Left lung (tissue), 10 donors: ENCODE data around the gene EVA1A. TPM values are rescaled to one million over a fixed set of nuclear protein-coding genes. Genes with fewer than 3 reads are reported as not detected.

Experiments used
- ATAC-seq: fragments of 200-7000 bp; cut with Tn5 transposase; one replicate; pipeline ENCODE4 v1.9.1; 2020; ENCODE audit warnings: moderate library complexity
- DNase-seq, 4 donors: peaks; one replicate each; pipeline ENCODE4 v3.0.0-alpha.2; 2013 to 2020
- H3K27ac ChIP-seq, 2 donors: fragments of 200-600 bp; sonication (generic) in 1 of 2; one replicate each; pipeline versions ENCODE4 v1.5.0 to v1.8.0; 2020 to 2021
- H3K27me3 ChIP-seq, 2 donors: fragments of 200-600 bp; sonication (generic) in 1 of 2; one replicate each; pipeline versions ENCODE4 v1.5.0 to v1.8.0; 2020 to 2021
- H3K36me3 ChIP-seq, 2 donors: fragments of 200-600 bp; sonication (generic) in 1 of 2; one replicate each; pipeline versions ENCODE4 v1.5.0 to v1.8.0; 2020 to 2021
- H3K4me1 ChIP-seq, 2 donors: fragments of 200-600 bp; one replicate each; pipeline ENCODE4 v1.8.0; 2021
- H3K4me3 ChIP-seq, 2 donors: fragments of 200-600 bp; sonication (generic) in 1 of 2; one replicate each; pipeline versions ENCODE4 v1.5.0 to v1.8.0; 2020 to 2021; ENCODE audit warnings: mild to moderate bottlenecking in 1 of 2
- H3K9me3 ChIP-seq, 2 donors: fragments of 200-600 bp; sonication (generic) in 1 of 2; one replicate each; pipeline versions ENCODE4 v1.5.0 to v1.8.0; 2020 to 2021
- intact Hi-C, 2 donors: fragments of 100-400 bp; cut with DNase I; formaldehyde crosslinking; loops; one replicate each; pipeline versions ENCODE4 v1.11.2 to v1.14.2; 2022
- polyA plus RNA-seq, 6 donors: library from polyadenylated mRNA; unstranded; fragments of 120-200 nt; gene quantifications; one replicate each; pipeline ENCODE4 v1.2.1, GENCODE V29; 2013; ENCODE audit not compliant: insufficient read length in 6 of 6
- total RNA-seq, 2 donors: library from RNA; stranded (reverse); fragmentation: NEBNext Ultra II Directional; extraction: Animal tissue kit (Norgen Biotek cat#: 25700); gene quantifications; one replicate each; pipeline ENCODE4 v1.2.1, GENCODE V29; 2021
- TF ChIP-seq, protein P1 (sequence below), 2 donors: fragments of 200-600 bp; sonication (generic) in 1 of 2; IDR thresholded peaks; one replicate each; pipeline versions ENCODE4 v1.5.0 to v1.8.0; 2021; ENCODE audit warnings: antibody characterized with exemption in 2 of 2
- donor health status: DM: no; HTN: yes; CAD: no.
- donor health status: DM: no; HTN: no; CAD: no.

The EVA1A gene
- total and polyA plus RNA-seq, 8 donors = 23.2 to 54.7 (median 34.2) TPM

DNA sequence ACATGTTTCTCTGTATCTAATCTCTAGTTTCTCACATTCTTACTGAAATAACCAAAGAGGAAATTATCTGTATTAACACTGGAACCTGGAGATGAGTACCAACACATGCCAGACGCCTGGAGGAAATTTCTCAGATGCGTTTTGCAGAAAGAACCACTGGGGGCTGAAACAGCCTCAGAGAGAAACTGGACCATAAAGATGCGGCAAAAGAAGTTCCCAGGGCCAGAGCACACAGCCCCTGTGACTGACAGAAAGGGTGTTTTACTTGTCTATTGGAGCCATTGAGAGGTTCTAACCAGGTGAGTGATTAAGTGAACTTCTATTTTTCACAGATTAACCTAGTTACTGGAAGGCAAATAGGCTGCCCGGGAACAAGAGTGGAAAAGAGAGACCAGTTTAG, 103.9 kb downstream of the EVA1A start:
- intact Hi-C loops = no loop called here
- ATAC-seq = no peak
- no peak for DNase-seq
- TF ChIP-seq, protein P1, sequence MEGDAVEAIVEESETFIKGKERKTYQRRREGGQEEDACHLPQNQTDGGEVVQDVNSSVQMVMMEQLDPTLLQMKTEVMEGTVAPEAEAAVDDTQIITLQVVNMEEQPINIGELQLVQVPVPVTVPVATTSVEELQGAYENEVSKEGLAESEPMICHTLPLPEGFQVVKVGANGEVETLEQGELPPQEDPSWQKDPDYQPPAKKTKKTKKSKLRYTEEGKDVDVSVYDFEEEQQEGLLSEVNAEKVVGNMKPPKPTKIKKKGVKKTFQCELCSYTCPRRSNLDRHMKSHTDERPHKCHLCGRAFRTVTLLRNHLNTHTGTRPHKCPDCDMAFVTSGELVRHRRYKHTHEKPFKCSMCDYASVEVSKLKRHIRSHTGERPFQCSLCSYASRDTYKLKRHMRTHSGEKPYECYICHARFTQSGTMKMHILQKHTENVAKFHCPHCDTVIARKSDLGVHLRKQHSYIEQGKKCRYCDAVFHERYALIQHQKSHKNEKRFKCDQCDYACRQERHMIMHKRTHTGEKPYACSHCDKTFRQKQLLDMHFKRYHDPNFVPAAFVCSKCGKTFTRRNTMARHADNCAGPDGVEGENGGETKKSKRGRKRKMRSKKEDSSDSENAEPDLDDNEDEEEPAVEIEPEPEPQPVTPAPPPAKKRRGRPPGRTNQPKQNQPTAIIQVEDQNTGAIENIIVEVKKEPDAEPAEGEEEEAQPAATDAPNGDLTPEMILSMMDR (IDR thresholded peaks at IDR 0.05) = no peak
- Histone ChIP-seq H3K4me3 (no peak overlapping the region), H3K36me3 (no peaks in the 10 kb centered on the region), H3K4me1 (no peaks in the 10 kb centered on the region), H3K27me3 (no peaks in the 10 kb centered on the region), H3K9me3 (no peaks in the 10 kb centered on the region), H3K27ac (no peak overlapping the region)

DNA sequence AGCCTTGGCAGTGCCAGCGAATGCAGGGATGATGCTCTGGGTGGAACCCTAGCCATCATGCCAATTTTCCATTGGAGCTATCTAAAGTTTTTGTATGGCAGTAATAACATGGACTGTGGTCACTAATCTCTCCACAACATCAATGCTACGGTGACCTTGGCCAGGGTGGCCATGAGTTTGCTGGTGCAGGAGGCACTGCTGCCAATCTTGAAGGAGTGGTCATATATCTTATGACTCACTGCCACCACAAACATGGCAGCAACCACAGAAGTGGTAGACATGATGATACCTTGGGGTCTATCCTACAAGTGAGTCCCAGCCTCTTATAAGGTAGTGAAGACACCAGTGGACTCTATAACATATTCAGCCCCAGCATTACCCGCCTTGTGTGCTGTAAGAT, 104.6 kb downstream of the EVA1A start:
- Histone ChIP-seq H3K27ac (no peak overlapping the region), H3K9me3 (no peaks in the 10 kb centered on the region), H3K4me1 (no peaks in the 10 kb centered on the region), H3K27me3 (no peaks in the 10 kb centered on the region), H3K36me3 (no peaks in the 10 kb centered on the region), H3K4me3 (no peak overlapping the region)
- ATAC-seq (no peak), DNase-seq (no peak)
- TF ChIP-seq, protein P1 (IDR thresholded peaks at IDR 0.05) = no peak
- intact Hi-C loops = no loop called here

DNA sequence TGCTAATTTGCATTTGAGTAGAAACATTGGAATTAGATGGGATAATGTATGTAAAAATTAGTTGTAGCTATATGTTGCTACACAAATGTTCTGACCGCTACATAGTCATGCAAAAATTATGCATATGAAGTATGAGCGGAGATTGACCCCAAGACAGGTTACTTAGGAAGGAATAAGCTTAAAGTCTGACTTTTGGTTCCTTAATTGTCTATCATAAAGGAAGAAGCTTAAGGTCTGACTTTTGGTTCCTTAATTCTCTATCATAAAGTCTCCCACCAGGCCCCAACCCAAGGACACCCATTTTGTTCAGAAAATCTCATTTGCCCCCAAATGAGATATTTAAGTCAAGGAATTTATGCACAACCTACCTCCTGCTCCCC, 106.5 kb downstream of the EVA1A start:
- ATAC-seq (no peak), DNase-seq (no peak)
- no peaks in the 10 kb centered on the region for H3K36me3 ChIP-seq
- no peaks in the 10 kb centered on the region for H3K27me3 ChIP-seq
- intact Hi-C loops = no loop called here
- peaks cover 0 to 5% of the 10 kb centered on the region in 2 donors for H3K9me3 ChIP-seq
- TF ChIP-seq, protein P1 (IDR thresholded peaks at IDR 0.05) = no peak
- H3K4me1 ChIP-seq = no peaks in the 10 kb centered on the region
- no peak overlapping the region for H3K4me3 ChIP-seq
- no peak overlapping the region for H3K27ac ChIP-seq

DNA sequence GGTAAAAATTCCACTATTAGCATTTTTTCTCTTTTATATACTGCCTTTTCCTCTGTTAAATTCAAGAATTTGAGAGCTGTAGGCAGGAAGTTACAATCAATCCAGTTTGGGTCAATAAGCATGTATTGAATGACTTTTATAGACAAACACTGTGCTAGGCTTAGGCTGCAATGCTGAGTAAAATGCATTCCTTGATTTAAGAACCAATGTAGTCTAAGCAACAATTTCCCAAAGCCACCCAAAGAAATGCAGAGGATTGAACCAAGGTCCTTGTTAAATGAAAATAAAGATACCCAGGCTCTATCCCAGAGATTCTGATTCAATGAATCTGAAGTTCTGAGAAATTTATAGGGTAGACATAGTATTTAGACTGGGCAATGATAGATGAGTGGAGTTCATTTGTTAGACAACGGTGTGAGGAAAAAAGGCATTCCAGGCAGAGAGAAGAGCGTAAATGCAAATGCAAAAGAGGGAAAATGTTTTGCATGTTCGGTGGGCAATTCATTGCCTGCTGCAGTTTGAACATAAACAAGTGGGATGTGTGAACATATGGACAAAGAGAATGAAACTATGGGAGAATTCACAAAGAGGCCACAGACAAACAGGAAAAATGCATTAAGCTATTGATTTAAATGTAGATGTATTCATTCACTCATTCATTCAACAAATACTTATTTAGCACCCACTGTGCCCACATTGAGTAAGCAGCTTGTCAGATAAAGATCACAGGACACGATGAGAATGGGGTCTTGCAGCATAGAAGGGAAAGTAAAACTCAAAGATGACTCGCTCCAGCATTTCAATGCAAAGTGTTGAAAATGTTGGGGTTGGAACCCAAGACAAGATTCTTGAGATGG, 107.1 kb downstream of the EVA1A start:
- intact Hi-C loops = no loop called here
- no peaks in the 10 kb centered on the region for H3K4me1 ChIP-seq
- DNase-seq = no peak
- peaks cover 0 to 7% of the 10 kb centered on the region in 2 donors for H3K9me3 ChIP-seq
- TF ChIP-seq, protein P1 (IDR thresholded peaks at IDR 0.05) = no peak
- H3K4me3 ChIP-seq = no peak overlapping the region
- no peak for ATAC-seq
- H3K27ac ChIP-seq = no peak overlapping the region
- no peaks in the 10 kb centered on the region for H3K36me3 ChIP-seq
- H3K27me3 ChIP-seq = no peaks in the 10 kb centered on the region

DNA sequence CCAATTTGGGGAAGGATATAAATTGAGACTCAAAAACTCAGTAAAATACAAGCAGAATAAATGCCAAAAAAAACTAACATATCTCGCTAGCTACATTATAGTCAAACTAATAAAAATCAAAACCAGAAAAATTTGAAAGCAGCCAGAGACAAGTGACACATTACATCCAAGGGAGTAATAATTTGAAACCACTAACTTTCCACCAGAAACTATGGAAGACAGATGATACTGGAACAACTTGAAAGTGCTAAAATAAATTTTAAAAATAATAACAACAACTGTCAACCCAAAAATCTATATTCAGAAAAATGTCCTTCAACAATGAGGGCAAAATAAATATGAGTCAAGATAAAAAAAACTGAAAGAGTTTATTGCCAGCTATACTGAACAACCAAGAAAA, 110.7 kb downstream of the EVA1A start:
- DNase-seq (no peak), ATAC-seq (no peak)
- no peaks in the 10 kb centered on the region for H3K36me3 ChIP-seq
- H3K4me1 ChIP-seq = no peaks in the 10 kb centered on the region
- TF ChIP-seq, protein P1 (IDR thresholded peaks at IDR 0.05) = no peak
- H3K27me3 ChIP-seq = no peaks in the 10 kb centered on the region
- peaks cover 0 to 7% of the 10 kb centered on the region in 2 donors for H3K9me3 ChIP-seq
- H3K4me3 ChIP-seq = no peak overlapping the region
- intact Hi-C loops = no loop called here
- H3K27ac ChIP-seq = no peak overlapping the region
